RPMI8226 (cell line): ENCODE measurements around the gene CYTH3.
A peak's percentile ranks its signal among the peaks of the same experiment; 100 is the strongest.
"Not testable (repeated sequence)": the region's sequence is repeated elsewhere in the genome, so short reads cannot be mapped to it uniquely, and the experiment has no call there.

Experiments
- DNase-seq: peaks from one replicate; pipeline ENCODE4 v3.0.0-alpha.2; 2015

Gene CYTH3

GRCh38 chr7:6164491-6164890, 107.9 kb downstream of the CYTH3 start:
- no peak for DNase-seq

GRCh38 chr7:6164010-6164409, 108.4 kb downstream of the CYTH3 start:
- DNase-seq, result no peak

DNA sequence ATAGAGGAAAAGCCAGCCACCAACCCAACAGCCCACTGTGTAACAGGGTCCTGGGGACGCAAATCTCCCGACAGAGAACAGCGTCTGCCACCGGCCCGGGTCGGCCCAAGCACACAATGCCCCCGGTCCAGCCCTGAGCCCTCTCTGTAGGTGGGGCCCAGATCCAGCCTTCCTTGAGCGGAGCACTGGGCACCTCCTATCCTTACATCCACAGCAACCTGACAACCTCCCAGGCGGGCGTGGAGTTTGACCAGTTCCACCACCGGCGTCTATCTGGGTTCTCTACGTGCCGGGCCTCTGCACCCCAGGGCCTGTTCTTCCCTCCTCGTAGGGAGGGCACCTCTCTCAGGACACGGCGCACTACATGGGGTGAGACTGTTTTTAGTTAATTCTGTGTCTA, 109.0 kb downstream of the CYTH3 start:
- DNase-seq, result no peak

- peak; percentile 50 for DNase-seq
Measured at GRCh38 chr7:6162650-6163366, 109.6 kb downstream of the CYTH3 start.

DNA sequence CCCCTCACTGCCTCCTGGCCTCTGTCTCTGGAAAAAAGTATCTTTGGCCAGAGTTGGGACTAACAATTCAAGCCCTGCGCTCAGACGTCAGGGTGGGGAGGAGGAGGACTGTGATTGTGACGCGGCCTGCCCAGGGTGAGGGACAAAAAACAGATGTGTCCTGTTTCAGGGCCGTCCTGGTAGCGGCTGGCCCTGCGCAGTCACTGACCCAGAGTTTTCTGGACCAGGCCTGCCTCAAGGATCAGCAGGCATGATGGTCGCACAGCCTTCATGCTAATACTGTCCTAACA, 110.1 kb downstream of the CYTH3 start:
- no peak for DNase-seq

DNA sequence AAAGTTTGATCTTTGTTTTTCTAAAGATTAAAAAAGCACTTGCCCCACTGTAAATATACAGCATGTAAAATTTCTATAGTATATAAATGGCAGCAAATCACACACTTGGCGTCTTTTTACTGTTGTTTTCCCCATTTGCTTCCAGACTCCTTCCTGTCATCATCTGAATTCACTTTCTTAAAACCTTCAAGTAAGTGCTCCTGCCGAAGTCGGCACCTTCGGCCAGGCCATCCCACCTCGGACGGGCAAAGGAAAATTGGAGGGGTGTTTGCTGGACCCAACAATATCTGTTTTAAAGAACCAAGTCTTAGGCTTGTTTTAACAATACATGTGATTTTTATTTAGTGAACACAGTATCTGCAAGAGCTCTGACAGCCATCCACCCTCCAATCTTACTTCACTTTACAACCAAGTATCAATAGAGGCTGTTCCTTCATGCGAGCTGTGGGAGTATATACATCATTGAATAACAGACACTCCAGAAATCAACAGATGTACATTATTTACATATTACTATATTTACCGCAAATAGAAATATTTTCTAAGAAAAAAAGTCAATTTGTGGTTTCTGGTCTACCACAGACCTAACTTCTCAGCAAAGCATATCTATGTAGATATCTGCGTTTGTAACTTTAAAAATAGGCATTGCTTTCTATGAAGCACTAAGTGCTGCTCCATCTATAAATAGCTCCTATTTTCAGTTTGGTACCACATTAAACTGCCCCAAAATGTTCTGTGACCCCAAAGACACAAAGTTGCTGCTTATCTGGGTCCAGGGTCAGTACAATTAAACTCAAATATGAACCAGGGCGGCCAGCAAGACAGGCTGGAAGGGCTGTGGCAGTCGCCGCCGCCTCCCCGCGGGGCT, 110.7 kb downstream of the CYTH3 start:
- DNase-seq, result no peak

DNA sequence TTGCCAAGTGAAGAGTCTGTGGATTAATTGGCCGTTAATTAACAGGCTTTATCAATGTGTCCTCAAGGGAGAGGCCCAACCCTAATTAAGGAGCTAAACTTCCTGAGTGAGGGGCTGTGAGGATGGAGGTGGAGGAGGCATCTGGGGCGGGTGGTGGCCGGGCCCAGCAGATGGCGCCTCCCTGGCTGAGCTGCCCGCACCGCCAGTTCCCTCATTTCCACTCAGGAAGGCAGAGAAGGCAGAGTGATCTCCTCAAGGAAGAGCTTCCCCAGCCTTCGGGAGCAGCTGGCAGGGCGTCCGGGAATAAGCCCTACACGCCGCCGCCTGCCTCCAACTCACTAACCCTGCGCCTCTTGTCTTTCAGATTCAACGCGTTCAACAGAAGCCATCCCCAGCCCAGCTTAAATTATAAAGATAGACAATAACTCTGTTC, 112.2 kb downstream of the CYTH3 start:
- DNase-seq, result no peak

DNA sequence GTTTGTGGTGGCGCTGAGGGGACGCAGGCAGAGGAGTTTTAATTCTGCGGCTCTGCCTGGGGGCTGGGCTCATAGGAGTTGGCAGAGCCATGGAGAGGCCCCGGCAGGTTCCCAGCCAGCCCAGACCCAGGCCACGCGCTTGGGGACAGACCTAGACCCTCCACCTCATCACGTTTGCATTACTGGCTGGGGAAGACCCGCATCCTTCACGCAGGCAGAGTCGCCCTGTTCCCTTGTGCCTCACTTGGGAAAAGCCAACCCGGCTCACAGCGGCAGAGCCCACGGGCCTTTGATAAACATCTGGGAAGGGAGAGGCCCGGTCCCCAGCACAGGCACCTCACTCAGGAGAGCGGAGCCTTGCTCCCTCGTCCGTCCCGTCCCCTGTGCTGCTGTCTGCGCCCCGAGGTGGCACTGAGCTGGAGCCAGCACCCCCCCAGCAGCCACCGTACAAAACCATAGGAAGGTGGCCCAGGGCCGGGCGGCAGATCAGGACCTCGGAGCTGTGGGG, 112.8 kb downstream of the CYTH3 start:
- DNase-seq, result no peak

DNA sequence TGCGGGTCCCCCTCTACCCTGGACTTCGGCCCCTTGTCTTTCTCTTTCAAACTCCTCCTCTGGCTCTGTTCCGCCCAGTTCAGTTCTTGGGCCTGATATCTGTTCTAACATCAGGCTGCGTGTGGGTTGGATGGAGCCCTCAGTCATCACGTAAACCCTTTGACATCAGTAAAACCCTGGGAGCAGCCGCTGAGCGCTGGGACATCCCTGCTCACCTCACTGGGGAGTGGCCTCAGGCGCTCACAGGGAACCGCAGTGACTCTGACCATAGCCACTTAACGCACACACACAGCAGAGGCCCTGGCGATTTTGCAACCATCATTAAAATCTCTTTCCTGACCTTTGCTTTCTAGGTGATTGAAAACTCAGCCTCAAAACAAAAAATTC, 113.3 kb downstream of the CYTH3 start:
- DNase-seq, result no peak

DNA sequence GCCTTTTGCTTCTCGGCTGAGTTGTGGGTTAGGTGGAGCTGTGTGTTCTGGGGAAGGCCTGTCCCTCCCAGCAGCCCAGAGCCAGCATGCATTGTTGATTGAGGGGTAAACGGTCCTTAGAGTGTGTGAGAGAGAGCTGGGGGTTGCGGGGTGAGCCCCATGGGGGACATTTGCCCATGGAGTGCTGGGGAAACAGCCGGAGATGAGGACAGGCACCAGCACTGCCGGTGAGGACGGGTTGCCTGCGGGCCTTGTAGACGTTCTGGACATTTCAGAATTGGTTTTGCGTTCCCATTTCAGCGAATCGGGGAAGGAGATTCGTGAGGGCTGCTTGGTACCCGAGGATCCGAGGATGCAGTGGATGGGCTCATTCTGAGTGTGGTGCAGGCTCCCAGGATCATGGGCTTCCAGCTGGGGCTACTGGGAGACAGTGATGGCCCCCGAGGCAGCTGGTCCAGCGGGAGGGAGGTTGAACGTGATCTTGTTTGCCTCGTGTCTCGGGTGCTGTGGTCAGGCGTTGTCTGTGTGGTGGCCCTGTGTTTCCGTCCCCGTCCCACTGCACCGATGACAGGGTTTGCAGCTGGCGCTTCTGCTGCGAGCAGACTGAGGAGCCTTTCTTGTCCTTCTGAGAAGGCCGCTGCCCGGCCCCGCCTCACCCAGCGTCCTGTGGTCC, 113.9 kb downstream of the CYTH3 start:
- DNase-seq, result no peak

DNA sequence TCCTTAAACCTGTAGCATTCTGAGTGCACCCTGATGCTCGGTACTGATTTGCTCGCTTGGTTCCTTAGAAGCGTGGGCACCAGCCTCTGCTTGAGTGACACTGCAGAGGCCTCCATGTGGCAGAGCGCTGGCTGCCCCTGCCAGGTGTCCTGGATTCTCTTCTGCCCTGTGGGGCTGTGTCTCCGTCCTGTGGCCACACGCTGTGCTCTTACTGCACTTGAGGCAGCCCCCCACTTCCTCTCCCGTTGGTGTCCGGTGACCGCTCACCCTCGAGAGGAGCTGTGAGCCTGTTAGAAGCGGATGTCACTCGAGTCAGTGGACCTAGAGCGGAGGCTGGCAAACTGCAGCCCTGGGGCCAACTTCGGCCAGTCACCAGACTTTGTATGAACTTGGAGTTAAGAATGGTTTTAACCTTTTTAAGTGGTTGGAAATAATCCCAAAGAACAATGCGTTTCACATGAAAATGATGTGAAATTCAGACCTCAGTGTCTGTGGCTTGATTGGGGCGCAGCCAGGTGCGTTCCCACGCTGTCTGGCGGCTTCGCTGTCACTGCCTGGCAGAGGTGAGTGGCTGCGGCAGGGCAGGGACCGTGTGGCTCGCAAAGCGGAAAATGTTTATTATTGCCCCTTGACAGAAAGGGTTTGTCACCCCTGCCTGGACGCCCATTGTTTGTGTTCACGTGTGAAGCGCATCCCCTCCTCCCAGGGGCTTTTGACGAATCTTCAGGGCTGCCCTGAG, 114.6 kb downstream of the CYTH3 start:
- DNase-seq, result no peak

GRCh38 chr7:6156734-6157133, 115.7 kb downstream of the CYTH3 start:
- no peak for DNase-seq

- no peak for DNase-seq
Measured at GRCh38 chr7:6155596-6155995, 116.8 kb downstream of the CYTH3 start.

GRCh38 chr7:6154542-6155404, 117.7 kb downstream of the CYTH3 start:
- DNase-seq, result no peak

GRCh38 chr7:6153646-6154541, 118.5 kb downstream of the CYTH3 start:
- DNase-seq, result no peak

GRCh38 chr7:6151994-6152735, 120.3 kb downstream of the CYTH3 start:
- DNase-seq, result no peak

DNA sequence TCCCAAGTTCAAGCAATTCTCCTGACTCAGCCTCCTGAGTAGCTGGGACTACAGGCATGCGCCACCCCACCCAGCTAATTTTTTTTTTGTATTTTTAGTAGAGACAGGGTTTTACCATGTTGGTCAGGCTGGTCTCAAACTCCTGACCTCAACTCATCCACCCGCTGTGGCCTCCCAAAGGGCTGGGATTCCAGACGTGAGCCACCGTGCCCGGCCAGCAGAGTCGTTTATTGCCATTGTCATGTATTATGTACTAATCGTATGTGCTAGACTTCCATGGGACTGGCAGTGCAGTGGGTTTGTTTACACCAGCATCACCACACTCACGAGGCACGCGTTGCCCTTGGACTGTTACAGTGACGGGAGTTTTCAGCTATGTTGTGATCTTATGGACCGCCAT, 120.9 kb downstream of the CYTH3 start:
- not testable (repeated sequence) for DNase-seq

DNA sequence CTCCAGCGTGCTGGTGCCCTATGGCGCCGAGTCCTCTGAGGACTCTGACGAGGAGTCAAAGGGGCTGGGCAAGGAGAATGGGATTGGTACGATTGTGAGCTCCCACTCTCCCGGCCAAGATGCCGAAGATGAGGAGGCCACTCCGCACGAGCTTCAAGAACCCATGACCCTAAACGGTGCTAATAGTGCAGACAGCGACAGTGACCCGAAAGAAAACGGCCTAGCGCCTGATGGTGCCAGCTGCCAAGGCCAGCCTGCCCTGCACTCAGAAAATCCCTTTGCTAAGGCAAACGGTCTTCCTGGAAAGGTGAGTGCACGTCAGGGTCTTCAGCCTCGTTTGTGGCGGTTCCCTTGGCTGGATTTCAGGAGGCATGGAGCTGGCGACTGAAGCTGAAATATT, 122.4 kb downstream of the CYTH3 start:
- no peak for DNase-seq

GRCh38 chr7:6148724-6149360, 123.6 kb downstream of the CYTH3 start:
- no peak for DNase-seq

- no peak for DNase-seq
Measured at GRCh38 chr7:6147627-6148026, 124.8 kb downstream of the CYTH3 start.
